GM12878 (cell line): ENCODE results near the gene GHRL. TPM values are rescaled to one million over a fixed set of nuclear protein-coding genes. Genes with fewer than 3 reads are reported as not detected.

Source experiments
- ATAC-seq: fragments of 200-7000 bp; cut with Tn5 transposase; 3 replicates; pipeline ENCODE4 v1.9.1; 2020; ENCODE audit warnings: mild to moderate bottlenecking, moderate library complexity
- BruUV-seq: library from RNA; stranded (reverse); fragments of 400-500 nt; replicated peaks from 2 replicates; lab custom pipeline; 2021; lab: Mats Ljungman, UMichigan
- CTCF ChIA-PET: fragments of 300-600 bp; sonication (Branson Sonifier 250); formaldehyde crosslinking; extraction: SDS; loops from one replicate; lab custom pipeline; 2021; ENCODE audit warnings: inconsistent platforms; lab: Yijun Ruan, JAX
- POLR2A ChIA-PET: fragments of 350-600 bp; formaldehyde crosslinking; extraction: SDS; loops from one replicate; lab custom pipeline; 2021; ENCODE audit warnings: inconsistent platforms; lab: Charles Lee
- RAD21 ChIA-PET: fragments of 300-600 bp; sonication (Branson Sonifier 250); formaldehyde crosslinking; loops from one replicate; lab custom pipeline; 2023; ENCODE audit warnings: antibody characterized with exemption; ENCODE audit not compliant: unreplicated experiment; lab: Charles Lee
- SMC1A ChIA-PET: fragments of 300-600 bp; sonication (Branson Sonifier 250); formaldehyde crosslinking; loops from one replicate; lab custom pipeline; 2023; ENCODE audit not compliant: unreplicated experiment, uncharacterized antibody; lab: Charles Lee
- DNase-seq: peaks from one replicate; pipeline ENCODE4 v3.0.0-alpha.2; 2011; ENCODE audit warnings: low read depth, low spot score
- FAIRE-seq: peaks from 3 replicates; lab custom pipeline; 2011; peaks lifted over from hg19 to GRCh38; lab: Jason Lieb, UNC
- H2AFZ ChIP-seq: 2 replicates; pipeline ENCODE4 v1.6.0; 2011; ENCODE audit warnings: low read depth, low read length, control low read depth; ENCODE audit not compliant: control insufficient read depth
- H3K27ac ChIP-seq: 2 replicates; pipeline ENCODE4 v1.5.1; 2011; ENCODE audit warnings: control low read depth; ENCODE audit not compliant: control insufficient read depth, insufficient read depth
- H3K27me3 ChIP-seq, 2 experiments: replicated peaks in 1 of 2; 2 replicates each; pipeline versions ENCODE4 v1.6.0 to v1.6.1; 2011; ENCODE audit warnings: low read length in 1 of 2; ENCODE audit not compliant: control insufficient read depth in 2 of 2, insufficient read depth in 2 of 2
- H3K36me3 ChIP-seq, 2 experiments: 2 replicates each; pipeline ENCODE4 v1.5.1; 2011; ENCODE audit warnings: low read length in 1 of 2; ENCODE audit not compliant: control insufficient read depth in 2 of 2, insufficient read depth in 2 of 2
- H3K4me1 ChIP-seq: 2 replicates; pipeline ENCODE4 v1.6.1; 2011; ENCODE audit warnings: mild to moderate bottlenecking, low read length, moderate library complexity, mixed read lengths; ENCODE audit not compliant: control insufficient read depth, insufficient read depth
- H3K4me2 ChIP-seq: 2 replicates; pipeline ENCODE4 v1.6.0; 2011; ENCODE audit warnings: control low read depth; ENCODE audit not compliant: control insufficient read depth, insufficient read depth
- H3K4me3 ChIP-seq: fragments of 200-600 bp; sonication (generic); 2 replicates; pipeline ENCODE4 v1.5.1; 2016
- H3K79me2 ChIP-seq: 2 replicates; pipeline ENCODE4 v1.6.0; 2011; ENCODE audit warnings: low read length; ENCODE audit not compliant: control insufficient read depth, insufficient read depth
- H3K9ac ChIP-seq: 2 replicates; pipeline ENCODE4 v1.8.0; 2011; ENCODE audit warnings: low read length, control low read depth, mixed read lengths; ENCODE audit not compliant: control insufficient read depth, insufficient read depth
- H3K9me3 ChIP-seq: replicated peaks from 3 replicates; pipeline ENCODE4 v1.5.1; 2011; ENCODE audit warnings: mild to moderate bottlenecking, low read length; ENCODE audit not compliant: control insufficient read depth, insufficient read depth
- H4K20me1 ChIP-seq: 2 replicates; pipeline ENCODE4 v1.6.0; 2011; ENCODE audit not compliant: control insufficient read depth, insufficient read depth
- BMI1 ChIP-seq: fragments of 450-650 bp; IDR thresholded peaks from 2 replicates; pipeline ENCODE4 v1.6.1; 2016; ENCODE audit warnings: mild to moderate bottlenecking, moderate library complexity, borderline replicate concordance
- E2F4 ChIP-seq: IDR thresholded peaks from 2 replicates; pipeline ENCODE4 v1.6.1; 2012; ENCODE audit warnings: low read depth, low read length, improper control_type of control experiment
- EZH2 ChIP-seq: IDR thresholded peaks from 2 replicates; pipeline ENCODE4 v1.6.1; 2012; ENCODE audit warnings: low read depth, mild to moderate bottlenecking, control low read depth, inconsistent platforms, low read length, borderline replicate concordance; ENCODE audit not compliant: control insufficient read depth
- HDAC6 ChIP-seq: fragments of 200-600 bp; sonication (generic); IDR thresholded peaks from one replicate; pipeline ENCODE4 v1.8.0; 2017; ENCODE audit warnings: antibody characterized with exemption; ENCODE audit not compliant: unreplicated experiment
- PBX3 ChIP-seq: IDR thresholded peaks from 2 replicates; pipeline ENCODE4 v1.6.1; 2011; ENCODE audit warnings: mild to moderate bottlenecking, low read depth, low read length, moderate library complexity; ENCODE audit not compliant: insufficient replicate concordance
- PML ChIP-seq: IDR thresholded peaks from 2 replicates; pipeline ENCODE4 v1.6.1; 2012; ENCODE audit warnings: low read length, inconsistent platforms
- POLR2AphosphoS5 ChIP-seq: IDR thresholded peaks from 2 replicates; pipeline ENCODE4 v1.6.1; 2011; ENCODE audit warnings: mild to moderate bottlenecking, low read length, inconsistent platforms
- RBBP5 ChIP-seq: fragments of 200-600 bp; sonication (generic); conservative IDR thresholded peaks from 2 replicates; pipeline ENCODE4 v1.6.1; 2016
- SMC3 ChIP-seq: IDR thresholded peaks from 2 replicates; pipeline ENCODE4 v1.6.1; 2011; ENCODE audit warnings: low read length, improper control_type of control experiment, borderline replicate concordance
- STAT1 ChIP-seq: fragments of 450-650 bp; conservative IDR thresholded peaks from 2 replicates; pipeline ENCODE4 v1.6.1; 2014; ENCODE audit warnings: antibody characterized with exemption, mild to moderate bottlenecking
- TCF7 ChIP-seq: IDR thresholded peaks from 2 replicates; pipeline ENCODE4 v1.6.1; 2014; ENCODE audit warnings: antibody characterized with exemption, borderline replicate concordance
- YY1 ChIP-seq: IDR thresholded peaks from 2 replicates; pipeline ENCODE4 v1.6.1; 2011; ENCODE audit warnings: low read depth, mild to moderate bottlenecking, low read length
- ZNF217 ChIP-seq: fragments of 450-650 bp; IDR thresholded peaks from 2 replicates; pipeline ENCODE4 v1.6.1; 2017; ENCODE audit warnings: antibody characterized with exemption, mild to moderate bottlenecking
- WGBS: methylation state at CpG from one replicate; pipeline ENCODE4 v1.1.6; 2016; ENCODE audit warnings: low lambda C conversion rate; ENCODE audit not compliant: insufficient replicate concordance, insufficient coverage; ENCODE audit errors: missing lambda C conversion rate; 5-methylcytosine and 5-hydroxymethylcytosine counted together
- in situ Hi-C: fragments of 300-500 bp; cut with MboI; formaldehyde crosslinking; loops from 9 replicates; pipeline ENCODE4 v1.14.3; 2018; ENCODE audit warnings: mixed read lengths
- intact Hi-C: fragments of 100-400 bp; cut with micrococcal nuclease; formaldehyde crosslinking; loops from one replicate; pipeline ENCODE4 v1.14.2; 2022; ENCODE audit not compliant: unreplicated experiment
- polyA plus RNA-seq, 11 experiments: library from polyadenylated mRNA; depleted of rRNA in 4 of 11; unstranded in 6 of 11; stranded (reverse) in 5 of 11; fragments of >200 nt; fragmentation: Nextera tagmentation in 4 of 11; fragmentation: Illumina TruSeq in 1 of 11; extraction: Ambion mirVana in 4 of 11; extraction: Trizol in 1 of 11; gene quantifications; 1 replicate in 1 of 11; 2 replicates in 10 of 11; pipeline versions ENCODE4 v1.2.1 to v1.2.3, GENCODE V29; 2011 to 2016; ENCODE audit warnings: inconsistent platforms in 2 of 11, missing spikeins in 2 of 11, low read depth in 1 of 11
- total RNA-seq, 4 experiments: library from RNA; depleted of rRNA in 3 of 4; stranded (reverse); fragments of >200 nt in 3 of 4; fragmentation: Illumina TruSeq in 1 of 4; extraction: Trizol in 1 of 4; gene quantifications; 2 replicates each; pipeline versions ENCODE4 v1.2.1 to v1.2.3, GENCODE V29; 2013 to 2021
- TF ChIP-seq, protein P1 (sequence below): IDR thresholded peaks from 2 replicates; pipeline ENCODE4 v1.6.1; 2012; ENCODE audit warnings: low read depth, low read length, improper control_type of control experiment

GHRL gene
- total and polyA plus RNA-seq, 10 of the 15 experiments (the other 5 are each of a cell fraction or from before 2014, with no cell fraction given): 0.35 to 2.2 (median 0.88) TPM

GRCh38 chr3:10259798-10260197 lies 32.9 kb downstream of the GHRL start:
- Histone ChIP-seq H3K4me2 (0 out of 2 replicates have a peak overlapping the region, but pooled peaks have one; percentile 13), H3K36me3 (peaks cover 11 to 27% of the 10 kb centered on the region in 2 experiments; a peak in 3 of 4 replicates), H3K9ac (no peak overlapping the region), H4K20me1 (no peaks in the 10 kb centered on the region), H3K79me2 (peaks cover 49% of the 10 kb centered on the region), H3K4me3 (peak overlapping the region; percentile 24; the same call in 1 of the 2 replicates), H2AFZ (no peak overlapping the region), H3K27me3 (no peaks in the 10 kb centered on the region), H3K9me3 (no peaks in the 10 kb centered on the region), H3K27ac (no peak overlapping the region), H3K4me1 (no peaks in the 10 kb centered on the region)
- no peak for TF ChIP-seq YY1
- TF ChIP-seq POLR2AphosphoS5: no peak
- TF ChIP-seq PBX3: no peak
- WGBS: 61% methylated on average over 4 of the region's 4 CpGs
- peak; percentile 29; the same call in 1 of the 3 replicates for ATAC-seq
- SMC1A ChIA-PET: interaction anchor here (0.7 kb wide), 1 partner anchor 39 kb away, joined by 3 read pairs; no protein-coding TSS in a partner anchor
- in situ Hi-C loops (no loop called here), intact Hi-C loops (no loop called here)
- BruUV-seq: no TSS peak
- no peak for FAIRE-seq
- no peak for DNase-seq
- CTCF ChIA-PET: interaction anchor here (0.6 to 1.4 kb wide), 2 partner anchors 9 to 108 kb away, joined by 3 read pairs; no protein-coding TSS in a partner anchor
- POLR2A ChIA-PET: no interaction called here
- RAD21 ChIA-PET: no interaction called here

- Histone ChIP-seq H3K9me3 (no peaks in the 10 kb centered on the region), H3K36me3 (peaks cover 8 to 26% of the 10 kb centered on the region in 2 experiments; a peak in 3 of 4 replicates), H3K4me2 (no peak overlapping the region), H3K27me3 (no peaks in the 10 kb centered on the region), H3K79me2 (peaks cover 50% of the 10 kb centered on the region), H3K4me3 (0 out of 2 replicates have a peak overlapping the region, but pooled peaks have one; percentile 24), H3K4me1 (no peaks in the 10 kb centered on the region), H3K27ac (no peak overlapping the region), H3K9ac (no peak overlapping the region), H4K20me1 (no peaks in the 10 kb centered on the region), H2AFZ (no peak overlapping the region)
- ChIA-PET SMC1A (interaction anchor here (1.2 to 1.5 kb wide), 2 partner anchors 62 to 142 kb away, joined by 3 to 4 read pairs; partner anchors contain the start of gene SEC13), RAD21 (interaction anchor here (1.1 kb wide), 1 partner anchor 22 kb away, joined by 3 read pairs; no protein-coding TSS in a partner anchor), CTCF (interaction anchor here (1.4 kb wide), 1 partner anchor 9 kb away, joined by 3 read pairs; no protein-coding TSS in a partner anchor), POLR2A (interaction anchor here (1.4 kb wide), 1 partner anchor 9 kb away, joined by 3 read pairs; no protein-coding TSS in a partner anchor)
- FAIRE-seq: no peak
- no peak for ATAC-seq
- BruUV-seq: no TSS peak
- no peak for DNase-seq
- intact Hi-C loops (no loop called here), in situ Hi-C loops (no loop called here)
- 98% methylated on average over 7 of the region's 7 CpGs for WGBS
- TF ChIP-seq E2F4 (no peak), ZNF217 (no peak), PML (no peak), BMI1 (no peak), STAT1 (no peak), HDAC6 (no peak), SMC3 (no peak), TCF7 (no peak), RBBP5 (no peak), EZH2 (no peak)
- TF ChIP-seq, protein P1, sequence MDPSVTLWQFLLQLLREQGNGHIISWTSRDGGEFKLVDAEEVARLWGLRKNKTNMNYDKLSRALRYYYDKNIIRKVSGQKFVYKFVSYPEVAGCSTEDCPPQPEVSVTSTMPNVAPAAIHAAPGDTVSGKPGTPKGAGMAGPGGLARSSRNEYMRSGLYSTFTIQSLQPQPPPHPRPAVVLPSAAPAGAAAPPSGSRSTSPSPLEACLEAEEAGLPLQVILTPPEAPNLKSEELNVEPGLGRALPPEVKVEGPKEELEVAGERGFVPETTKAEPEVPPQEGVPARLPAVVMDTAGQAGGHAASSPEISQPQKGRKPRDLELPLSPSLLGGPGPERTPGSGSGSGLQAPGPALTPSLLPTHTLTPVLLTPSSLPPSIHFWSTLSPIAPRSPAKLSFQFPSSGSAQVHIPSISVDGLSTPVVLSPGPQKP: no peak
Measured at GRCh38 chr3:10259036-10259435, 33.7 kb downstream of the GHRL start.
